ENCODE results near the gene UQCRC1.

UQCRC1 gene

DNA sequence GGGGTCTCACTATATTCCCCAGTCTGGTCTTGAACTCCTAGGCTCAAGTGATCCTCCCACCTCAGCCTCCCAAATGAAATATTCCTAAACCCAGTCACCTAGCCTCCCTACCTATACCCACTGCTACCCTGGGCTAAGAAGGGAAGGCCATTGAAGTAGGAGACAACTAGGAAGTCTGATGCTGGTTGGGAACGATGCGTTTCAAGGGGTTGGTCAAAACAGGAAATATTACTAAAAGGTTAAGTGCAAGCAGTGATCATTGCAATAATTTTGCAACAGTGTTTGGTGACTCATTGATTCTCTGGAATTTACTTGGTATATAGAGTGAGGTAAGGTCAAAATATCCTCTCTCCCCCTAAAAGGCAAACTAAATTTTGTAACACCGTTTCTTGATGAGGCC is 4.6 kb upstream of the UQCRC1 start:
- H3K4me1 ChIP-seq: no peaks in the 10 kb centered on the region
- no peak for DNase-seq

DNA sequence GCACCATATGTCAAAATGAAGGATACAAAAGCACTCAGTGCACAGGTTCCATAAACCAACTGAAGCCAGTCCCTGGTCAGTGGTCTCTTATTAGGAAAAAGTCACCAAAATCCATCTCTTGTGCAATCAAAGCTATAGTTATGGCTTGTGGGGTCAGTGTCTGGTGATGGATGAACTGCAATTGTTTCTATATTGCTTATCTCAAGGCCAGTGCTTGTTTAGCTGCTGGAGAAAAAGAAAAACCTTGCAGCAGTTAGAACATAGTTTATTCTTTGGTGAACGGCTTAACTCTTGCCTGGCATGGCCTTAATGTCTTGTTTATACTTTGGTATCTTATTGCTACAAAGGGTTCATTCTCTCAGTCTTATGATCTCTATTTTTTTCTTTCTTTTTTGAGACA is 2.9 kb upstream of the UQCRC1 start:
- no peaks in the 10 kb centered on the region for H3K4me1 ChIP-seq
- TF ChIP-seq, protein P1, sequence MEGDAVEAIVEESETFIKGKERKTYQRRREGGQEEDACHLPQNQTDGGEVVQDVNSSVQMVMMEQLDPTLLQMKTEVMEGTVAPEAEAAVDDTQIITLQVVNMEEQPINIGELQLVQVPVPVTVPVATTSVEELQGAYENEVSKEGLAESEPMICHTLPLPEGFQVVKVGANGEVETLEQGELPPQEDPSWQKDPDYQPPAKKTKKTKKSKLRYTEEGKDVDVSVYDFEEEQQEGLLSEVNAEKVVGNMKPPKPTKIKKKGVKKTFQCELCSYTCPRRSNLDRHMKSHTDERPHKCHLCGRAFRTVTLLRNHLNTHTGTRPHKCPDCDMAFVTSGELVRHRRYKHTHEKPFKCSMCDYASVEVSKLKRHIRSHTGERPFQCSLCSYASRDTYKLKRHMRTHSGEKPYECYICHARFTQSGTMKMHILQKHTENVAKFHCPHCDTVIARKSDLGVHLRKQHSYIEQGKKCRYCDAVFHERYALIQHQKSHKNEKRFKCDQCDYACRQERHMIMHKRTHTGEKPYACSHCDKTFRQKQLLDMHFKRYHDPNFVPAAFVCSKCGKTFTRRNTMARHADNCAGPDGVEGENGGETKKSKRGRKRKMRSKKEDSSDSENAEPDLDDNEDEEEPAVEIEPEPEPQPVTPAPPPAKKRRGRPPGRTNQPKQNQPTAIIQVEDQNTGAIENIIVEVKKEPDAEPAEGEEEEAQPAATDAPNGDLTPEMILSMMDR (IDR thresholded peaks at IDR 0.05; ENCODE audit: low read depth, low read length): no peak
- no peak overlapping the region for H3K4me3 ChIP-seq (ENCODE audit: low read depth, low read length)
- DNase-seq: no peak
- no peaks in the 10 kb centered on the region for H3K27me3 ChIP-seq
- no peaks in the 10 kb centered on the region for H3K36me3 ChIP-seq
- no peaks in the 10 kb centered on the region for H3K9me3 ChIP-seq

More for the DNA sequence above, 4.6 kb upstream of the UQCRC1 start:
- H3K4me3 ChIP-seq (ENCODE audit: low read depth, low read length): no peak overlapping the region
- no peaks in the 10 kb centered on the region for H3K27me3 ChIP-seq
- TF ChIP-seq, protein P1 (IDR thresholded peaks at IDR 0.05; ENCODE audit: low read depth, low read length): no peak
- no peaks in the 10 kb centered on the region for H3K9me3 ChIP-seq
- H3K36me3 ChIP-seq: no peaks in the 10 kb centered on the region

DNA sequence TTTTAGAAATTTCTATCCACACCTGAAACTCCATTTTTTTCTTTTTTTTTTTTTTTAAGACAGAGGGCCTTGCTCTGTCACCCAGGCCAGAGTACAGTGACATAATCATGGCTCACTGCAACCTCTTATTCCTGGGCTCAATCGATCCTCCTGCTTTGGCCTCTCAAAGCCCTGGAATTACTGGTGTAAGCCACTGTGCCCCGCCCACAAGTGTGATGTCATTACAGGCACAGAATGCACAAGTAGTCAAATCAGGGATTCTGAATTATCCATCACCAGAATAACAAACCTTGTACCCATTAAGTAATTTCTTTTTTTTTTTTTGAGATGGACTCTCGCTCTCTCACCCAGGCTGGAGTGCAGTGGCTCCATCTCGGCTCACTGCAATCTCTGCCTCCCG is 1.9 kb downstream of the UQCRC1 start:
- H3K36me3 ChIP-seq: peaks cover 17% of the 10 kb centered on the region
- no peak for DNase-seq
- TF ChIP-seq, protein P1 (IDR thresholded peaks at IDR 0.05; ENCODE audit: low read depth, low read length): no peak
- H3K4me1 ChIP-seq: no peaks in the 10 kb centered on the region
- no peak overlapping the region for H3K4me3 ChIP-seq (ENCODE audit: low read depth, low read length)
- no peaks in the 10 kb centered on the region for H3K9me3 ChIP-seq
- no peaks in the 10 kb centered on the region for H3K27me3 ChIP-seq

GRCh38 chr3:48601622-48601994 is 7.8 kb downstream of the UQCRC1 start:
- H3K9me3 ChIP-seq: no peaks in the 10 kb centered on the region
- H3K4me3 ChIP-seq (ENCODE audit: low read depth, low read length): no peak overlapping the region
- H3K4me1 ChIP-seq: no peaks in the 10 kb centered on the region
- no peak for DNase-seq
- H3K27me3 ChIP-seq: no peaks in the 10 kb centered on the region
- H3K36me3 ChIP-seq: peaks cover 29% of the 10 kb centered on the region
- TF ChIP-seq, protein P1 (IDR thresholded peaks at IDR 0.05; ENCODE audit: low read depth, low read length): no peak

- Histone ChIP-seq H3K9me3 (no peaks in the 10 kb centered on the region), H3K4me3 (ENCODE audit: low read depth, low read length) (no peak overlapping the region), H3K27me3 (no peaks in the 10 kb centered on the region), H3K4me1 (no peaks in the 10 kb centered on the region; the same call in 1 of the 2 replicates), H3K36me3 (peaks cover 29% of the 10 kb centered on the region)
- DNase-seq: no peak
- TF ChIP-seq, protein P1 (IDR thresholded peaks at IDR 0.05; ENCODE audit: low read depth, low read length): no peak
Measured at GRCh38 chr3:48600711-48601621, 8.5 kb downstream of the UQCRC1 start.
